AG04450 (cell line): ENCODE results near the gene BBS9. TPM values are rescaled to one million over a fixed set of nuclear protein-coding genes. Genes with fewer than 3 reads are reported as not detected.

Experiments
- CTCF ChIA-PET: fragments of 300-600, 350-600 bp; formaldehyde crosslinking; extraction: SDS; loops from one replicate; lab custom pipeline; 2022; ENCODE audit warnings: antibody characterized with exemption, inconsistent platforms; lab: Charles Lee
- POLR2A ChIA-PET: fragments of 350-600 bp; formaldehyde crosslinking; extraction: SDS; loops from one replicate; lab custom pipeline; 2021; ENCODE audit warnings: antibody characterized with exemption, inconsistent platforms; lab: Yijun Ruan, JAX
- DNase-seq: peaks from one replicate; pipeline ENCODE4 v3.0.0-alpha.2; 2011; ENCODE audit warnings: low read depth, low spot score
- H3K27ac ChIP-seq: one replicate; pipeline ENCODE4 v1.5.1; 2012; ENCODE audit warnings: low read depth, low read length, control low read depth
- H3K27me3 ChIP-seq: one replicate; pipeline ENCODE4 v1.6.0; 2012; ENCODE audit warnings: low read length; ENCODE audit not compliant: control insufficient read depth, insufficient read depth
- H3K4me3 ChIP-seq: 2 replicates; pipeline ENCODE4 v1.5.1; 2011; ENCODE audit warnings: mild to moderate bottlenecking, low read depth, low read length, control low read depth
- H3K9me3 ChIP-seq: 2 replicates; pipeline ENCODE4 v1.5.1; 2012; ENCODE audit warnings: low read length; ENCODE audit not compliant: control insufficient read depth, insufficient read depth
- polyA plus RNA-seq: library from polyadenylated mRNA; depleted of rRNA; stranded (reverse); fragments of >200 nt; gene quantifications from 2 replicates; pipeline ENCODE4 v1.2.3, GENCODE V29; 2011
- TF ChIP-seq, protein P1 (sequence below): IDR thresholded peaks from 2 replicates; pipeline ENCODE4 v1.5.1; 2011; ENCODE audit warnings: low read depth, low read length, control low read depth, inconsistent platforms

BBS9 gene
- polyA plus RNA-seq, 1 experiment, result 15.6 TPM

DNA sequence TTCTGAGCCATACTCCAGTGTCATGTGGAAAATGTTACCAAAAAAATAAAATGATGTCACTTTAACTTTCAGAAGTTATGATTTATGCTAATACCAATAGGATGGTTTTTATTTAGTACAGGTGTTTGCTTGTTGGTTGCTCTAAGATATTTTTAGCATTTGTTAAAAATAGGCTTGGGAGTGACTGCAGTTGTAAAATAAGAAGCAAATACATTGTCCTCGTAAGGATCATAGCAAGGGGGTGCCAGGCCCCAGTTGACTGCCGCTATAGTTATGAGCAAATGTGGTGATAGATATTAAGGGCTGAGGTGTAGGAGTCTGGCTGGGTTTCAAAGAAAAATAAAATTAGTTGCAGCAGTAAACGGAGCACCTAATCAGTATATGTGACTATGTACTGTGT, 421.6 kb downstream of the BBS9 start:
- TF ChIP-seq, protein P1, sequence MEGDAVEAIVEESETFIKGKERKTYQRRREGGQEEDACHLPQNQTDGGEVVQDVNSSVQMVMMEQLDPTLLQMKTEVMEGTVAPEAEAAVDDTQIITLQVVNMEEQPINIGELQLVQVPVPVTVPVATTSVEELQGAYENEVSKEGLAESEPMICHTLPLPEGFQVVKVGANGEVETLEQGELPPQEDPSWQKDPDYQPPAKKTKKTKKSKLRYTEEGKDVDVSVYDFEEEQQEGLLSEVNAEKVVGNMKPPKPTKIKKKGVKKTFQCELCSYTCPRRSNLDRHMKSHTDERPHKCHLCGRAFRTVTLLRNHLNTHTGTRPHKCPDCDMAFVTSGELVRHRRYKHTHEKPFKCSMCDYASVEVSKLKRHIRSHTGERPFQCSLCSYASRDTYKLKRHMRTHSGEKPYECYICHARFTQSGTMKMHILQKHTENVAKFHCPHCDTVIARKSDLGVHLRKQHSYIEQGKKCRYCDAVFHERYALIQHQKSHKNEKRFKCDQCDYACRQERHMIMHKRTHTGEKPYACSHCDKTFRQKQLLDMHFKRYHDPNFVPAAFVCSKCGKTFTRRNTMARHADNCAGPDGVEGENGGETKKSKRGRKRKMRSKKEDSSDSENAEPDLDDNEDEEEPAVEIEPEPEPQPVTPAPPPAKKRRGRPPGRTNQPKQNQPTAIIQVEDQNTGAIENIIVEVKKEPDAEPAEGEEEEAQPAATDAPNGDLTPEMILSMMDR, result no peak
- H3K4me3 ChIP-seq, result no peak overlapping the region
- ChIA-PET CTCF (no interaction called here), POLR2A (no interaction called here)
- no peaks in the 10 kb centered on the region for H3K9me3 ChIP-seq
- no peaks in the 10 kb centered on the region for H3K27me3 ChIP-seq
- no peak for DNase-seq
- H3K27ac ChIP-seq, result no peak overlapping the region

DNA sequence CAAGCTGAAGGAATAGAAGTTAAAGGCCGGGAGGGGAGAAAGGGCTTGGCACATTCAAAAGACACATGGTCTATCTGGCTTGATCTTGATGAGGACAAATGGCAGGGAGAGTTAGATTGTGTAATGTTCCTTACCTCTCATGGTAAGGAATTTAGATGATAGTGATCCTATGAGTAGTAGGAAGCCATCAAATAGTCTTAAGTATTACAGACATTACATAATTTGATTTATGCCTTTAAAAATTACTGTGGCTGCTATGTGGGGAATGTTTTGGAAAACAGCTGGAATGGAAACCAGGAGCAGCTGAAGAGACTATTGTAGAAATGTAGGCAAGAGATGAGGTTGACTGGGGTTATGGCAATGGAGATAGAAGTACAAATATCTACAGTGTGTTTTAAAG, 424.7 kb downstream of the BBS9 start:
- DNase-seq, result no peak

DNA sequence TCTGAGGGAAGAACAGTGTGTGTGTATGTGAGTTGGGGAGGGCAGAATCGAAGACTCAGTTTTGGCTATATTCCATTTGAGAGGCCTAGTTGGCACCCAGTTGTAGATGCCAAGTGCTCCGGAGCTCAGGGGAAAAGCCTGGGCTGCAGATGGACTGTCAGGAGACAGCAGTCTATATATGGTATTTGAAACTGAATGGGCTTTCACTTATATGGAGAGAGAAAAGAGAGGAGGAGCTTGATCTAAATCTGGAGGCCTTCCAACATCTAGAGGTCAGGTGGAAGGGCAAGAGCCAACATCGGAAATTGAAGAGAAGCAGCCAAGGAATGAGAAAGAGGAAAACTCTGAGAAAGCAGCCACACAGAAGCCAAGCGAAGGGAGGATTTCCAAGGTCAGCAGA, 425.2 kb downstream of the BBS9 start:
- CTCF ChIA-PET, result no interaction called here
- TF ChIP-seq, protein P1, result no peak
- no peak for DNase-seq
- POLR2A ChIA-PET, result no interaction called here
- Histone ChIP-seq H3K4me3 (no peak overlapping the region), H3K27ac (no peak overlapping the region), H3K27me3 (no peaks in the 10 kb centered on the region), H3K9me3 (no peaks in the 10 kb centered on the region)

More for the DNA sequence above, 424.7 kb downstream of the BBS9 start:
- POLR2A ChIA-PET, result interaction anchor here (0.6 kb wide), 1 partner anchor 70 kb away, joined by 3 read pairs; no protein-coding TSS in a partner anchor
- TF ChIP-seq, protein P1, result no peak
- H3K9me3 ChIP-seq, result no peaks in the 10 kb centered on the region
- H3K4me3 ChIP-seq, result no peak overlapping the region
- CTCF ChIA-PET, result no interaction called here
- H3K27ac ChIP-seq, result no peak overlapping the region
- H3K27me3 ChIP-seq, result no peaks in the 10 kb centered on the region

DNA sequence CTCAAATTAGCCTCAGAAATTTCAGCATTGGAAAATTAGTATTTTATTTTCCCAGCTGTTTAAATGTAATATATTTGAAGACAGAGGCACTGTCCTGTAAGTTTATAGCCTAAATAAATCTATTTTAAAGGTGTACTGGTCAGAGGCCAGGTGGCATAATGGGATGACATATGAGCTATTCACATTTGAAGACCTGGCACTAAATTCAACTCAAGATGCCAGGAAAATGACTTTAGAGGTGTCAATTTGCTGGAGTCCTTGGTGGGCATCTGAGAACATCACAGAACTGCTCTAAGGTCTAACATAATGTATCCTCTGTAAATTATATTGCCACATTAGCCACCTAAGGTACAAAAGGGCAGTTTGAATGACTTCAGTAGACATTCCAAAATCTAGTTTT, 427.1 kb downstream of the BBS9 start:
- Histone ChIP-seq H3K4me3 (no peak overlapping the region), H3K9me3 (no peaks in the 10 kb centered on the region), H3K27ac (no peak overlapping the region), H3K27me3 (no peaks in the 10 kb centered on the region)
- CTCF ChIA-PET, result no interaction called here
- DNase-seq, result no peak
- POLR2A ChIA-PET, result no interaction called here
- TF ChIP-seq, protein P1, result no peak

DNA sequence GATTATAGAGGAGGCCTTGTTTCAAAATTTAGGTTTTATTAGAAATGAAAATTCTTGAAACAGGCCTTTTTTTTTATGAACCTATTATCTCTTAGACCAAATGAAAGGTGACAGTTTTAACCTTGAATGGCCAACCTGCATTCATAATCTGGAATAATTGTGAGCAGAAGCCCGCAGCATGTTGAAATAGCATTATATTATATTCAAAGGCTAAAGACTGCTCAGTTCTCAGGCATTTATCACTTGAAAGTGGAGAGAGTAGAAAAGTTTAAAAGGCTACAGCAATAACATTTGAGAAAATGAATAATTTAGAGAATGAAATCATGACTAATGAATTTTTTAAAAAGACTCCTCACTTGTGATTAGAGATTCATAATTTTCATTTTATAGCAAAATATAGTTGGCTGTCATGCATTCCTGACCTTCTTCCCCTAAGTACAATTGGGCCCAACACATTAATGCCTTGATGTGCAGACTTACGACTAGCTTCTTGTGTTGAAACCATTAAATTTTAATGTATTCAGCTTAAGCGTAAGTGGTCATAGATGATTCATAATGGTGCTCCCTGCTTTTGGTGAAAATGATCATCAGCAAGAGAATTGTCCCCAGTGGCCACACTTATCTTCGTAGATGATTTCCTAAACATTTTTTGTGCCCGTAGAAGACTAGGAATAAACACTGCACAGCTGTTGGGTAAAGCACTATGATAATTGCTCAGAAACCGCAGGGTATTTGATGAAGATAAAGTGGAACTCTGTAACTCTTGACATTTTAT, 429.4 kb downstream of the BBS9 start:
- Histone ChIP-seq H3K27me3 (no peaks in the 10 kb centered on the region), H3K27ac (no peak overlapping the region), H3K4me3 (no peak overlapping the region), H3K9me3 (no peaks in the 10 kb centered on the region)
- ChIA-PET POLR2A (no interaction called here), CTCF (interaction anchor here (1.0 to 1.5 kb wide), 2 partner anchors 137 to 373 kb away, joined by 3 read pairs; no protein-coding TSS in a partner anchor)
- no peak for DNase-seq
- TF ChIP-seq, protein P1, result no peak
